LNCaP clone FGC (cell line): ENCODE measurements around the gene CCDC102A.

Experiments
- DNase-seq: peaks from one replicate; pipeline ENCODE4 v3.0.0-alpha.2; 2011; ENCODE audit warnings: low read depth
- H3K4me3 ChIP-seq: 2 replicates; pipeline ENCODE4 v1.5.1; 2011; ENCODE audit warnings: mild to moderate bottlenecking, low read depth, low read length, control low read depth
- TF ChIP-seq, protein P1 (sequence below): IDR thresholded peaks from 2 replicates; pipeline ENCODE4 v1.5.1; 2012; ENCODE audit warnings: mild to moderate bottlenecking; ENCODE audit not compliant: control insufficient read depth, insufficient read depth; ENCODE audit errors: extremely low read depth

CCDC102A gene

DNA sequence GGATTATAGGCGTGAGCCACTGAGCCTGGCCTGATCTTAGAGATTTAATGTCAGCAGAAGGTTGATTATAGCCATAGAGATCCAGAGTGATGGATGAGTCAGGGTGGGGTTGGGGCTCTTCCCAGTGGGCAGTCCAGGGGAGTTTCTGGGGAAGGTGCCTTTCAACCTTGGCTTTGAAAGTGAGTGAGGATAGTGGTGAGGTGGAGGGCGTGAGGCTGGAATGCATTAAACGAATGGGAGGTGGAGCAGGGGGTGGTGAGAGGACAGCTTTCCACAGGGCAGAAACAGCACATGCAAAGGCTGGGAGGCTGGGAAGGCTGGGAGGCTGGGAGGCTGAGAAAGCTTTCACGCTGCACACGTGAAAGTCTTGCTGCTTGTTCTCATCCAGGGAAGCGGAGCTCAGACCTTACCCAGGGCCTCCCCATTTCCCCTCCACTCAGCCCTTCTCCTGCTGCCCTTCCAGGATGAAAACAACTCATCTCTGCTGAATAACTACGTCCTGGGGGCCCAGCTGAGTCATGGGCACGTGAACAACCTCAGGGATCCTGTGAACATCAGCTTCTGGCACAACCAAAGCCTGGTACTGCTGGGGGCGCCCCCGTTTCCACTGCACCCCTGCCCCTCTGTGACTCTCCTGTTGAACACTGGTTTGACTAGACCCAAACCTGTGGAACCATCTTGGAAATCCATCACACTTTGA, 28.4 kb upstream of the CCDC102A start:
- no peak overlapping the region for H3K4me3 ChIP-seq
- TF ChIP-seq, protein P1, sequence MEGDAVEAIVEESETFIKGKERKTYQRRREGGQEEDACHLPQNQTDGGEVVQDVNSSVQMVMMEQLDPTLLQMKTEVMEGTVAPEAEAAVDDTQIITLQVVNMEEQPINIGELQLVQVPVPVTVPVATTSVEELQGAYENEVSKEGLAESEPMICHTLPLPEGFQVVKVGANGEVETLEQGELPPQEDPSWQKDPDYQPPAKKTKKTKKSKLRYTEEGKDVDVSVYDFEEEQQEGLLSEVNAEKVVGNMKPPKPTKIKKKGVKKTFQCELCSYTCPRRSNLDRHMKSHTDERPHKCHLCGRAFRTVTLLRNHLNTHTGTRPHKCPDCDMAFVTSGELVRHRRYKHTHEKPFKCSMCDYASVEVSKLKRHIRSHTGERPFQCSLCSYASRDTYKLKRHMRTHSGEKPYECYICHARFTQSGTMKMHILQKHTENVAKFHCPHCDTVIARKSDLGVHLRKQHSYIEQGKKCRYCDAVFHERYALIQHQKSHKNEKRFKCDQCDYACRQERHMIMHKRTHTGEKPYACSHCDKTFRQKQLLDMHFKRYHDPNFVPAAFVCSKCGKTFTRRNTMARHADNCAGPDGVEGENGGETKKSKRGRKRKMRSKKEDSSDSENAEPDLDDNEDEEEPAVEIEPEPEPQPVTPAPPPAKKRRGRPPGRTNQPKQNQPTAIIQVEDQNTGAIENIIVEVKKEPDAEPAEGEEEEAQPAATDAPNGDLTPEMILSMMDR: no peak
- no peak for DNase-seq

DNA sequence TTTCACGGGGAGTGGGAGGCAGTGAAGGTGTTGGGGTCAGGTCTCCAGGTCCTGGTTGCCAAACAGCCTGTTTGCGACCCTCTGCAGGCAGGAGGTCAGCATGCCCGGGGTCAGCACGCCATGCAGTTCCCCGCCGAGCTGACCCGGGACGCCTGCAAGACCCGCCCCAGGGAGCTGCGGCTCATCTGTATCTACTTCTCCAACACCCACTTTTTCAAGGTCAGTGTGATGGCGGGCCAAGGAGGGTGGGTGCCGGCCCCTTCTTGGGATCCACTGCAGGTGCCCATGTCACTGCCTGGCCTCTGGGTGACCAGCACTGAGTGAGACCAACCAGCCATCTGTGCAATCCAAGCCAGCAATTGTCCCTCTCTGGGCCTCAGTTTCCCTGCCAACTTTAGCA, 27.4 kb upstream of the CCDC102A start:
- TF ChIP-seq, protein P1: no peak
- no peak for DNase-seq
- no peak overlapping the region for H3K4me3 ChIP-seq

DNA sequence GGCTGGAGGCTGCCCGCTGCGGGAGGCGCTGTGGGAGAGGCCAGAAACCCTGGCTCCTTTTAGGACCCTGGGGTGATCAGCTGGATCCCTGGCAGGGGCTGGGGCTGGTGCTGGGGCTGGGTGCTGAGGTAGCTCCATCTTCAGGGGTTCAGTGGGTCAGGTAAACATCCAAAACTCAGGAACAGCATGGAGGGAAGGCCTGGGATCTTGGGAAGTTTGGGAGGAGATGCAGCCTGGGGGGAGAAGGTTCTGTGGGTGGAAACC, 27.0 kb upstream of the CCDC102A start:
- DNase-seq: no peak
- H3K4me3 ChIP-seq: no peak overlapping the region
- TF ChIP-seq, protein P1: no peak

DNA sequence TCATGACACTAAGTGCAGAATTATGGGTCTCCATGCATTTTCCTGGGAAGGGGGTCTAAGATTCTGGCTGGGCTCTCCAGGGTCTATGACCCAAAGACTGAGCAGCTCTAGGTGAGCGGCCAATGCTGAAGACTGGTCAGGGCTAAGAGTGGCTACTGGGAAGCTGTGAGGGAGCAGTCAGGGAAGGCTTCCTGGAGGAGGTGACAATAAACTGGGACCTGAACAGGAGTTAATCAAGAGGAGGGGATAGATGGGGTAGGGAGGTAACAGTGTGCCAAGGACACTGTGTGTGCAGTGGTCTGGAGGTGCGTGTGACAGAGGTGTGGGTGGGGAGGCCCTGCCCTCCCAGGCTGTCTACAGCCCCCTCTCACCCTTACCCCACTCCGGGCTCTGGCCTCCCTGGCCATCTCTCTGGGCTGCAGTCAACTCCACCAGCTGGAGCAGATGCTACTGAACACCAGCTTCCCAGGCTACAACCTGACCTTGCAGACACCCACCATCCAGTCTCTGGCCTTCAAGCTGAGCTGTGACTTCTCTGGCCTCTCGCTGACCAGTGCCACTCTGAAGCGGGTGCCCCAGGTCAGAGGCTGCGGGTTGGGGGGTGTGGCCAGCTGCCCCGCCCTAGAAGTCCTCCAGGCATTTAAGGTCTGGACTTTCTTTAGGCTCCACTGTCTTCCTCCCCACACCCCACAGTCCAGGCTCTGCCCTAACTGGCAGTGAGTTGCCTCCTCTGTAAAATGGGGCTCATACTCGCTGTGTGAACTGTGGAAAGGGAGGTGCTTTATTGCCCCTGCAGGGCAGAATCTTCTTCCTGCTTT, 26.5 kb upstream of the CCDC102A start:
- H3K4me3 ChIP-seq: no peak overlapping the region
- TF ChIP-seq, protein P1: no peak

DNA sequence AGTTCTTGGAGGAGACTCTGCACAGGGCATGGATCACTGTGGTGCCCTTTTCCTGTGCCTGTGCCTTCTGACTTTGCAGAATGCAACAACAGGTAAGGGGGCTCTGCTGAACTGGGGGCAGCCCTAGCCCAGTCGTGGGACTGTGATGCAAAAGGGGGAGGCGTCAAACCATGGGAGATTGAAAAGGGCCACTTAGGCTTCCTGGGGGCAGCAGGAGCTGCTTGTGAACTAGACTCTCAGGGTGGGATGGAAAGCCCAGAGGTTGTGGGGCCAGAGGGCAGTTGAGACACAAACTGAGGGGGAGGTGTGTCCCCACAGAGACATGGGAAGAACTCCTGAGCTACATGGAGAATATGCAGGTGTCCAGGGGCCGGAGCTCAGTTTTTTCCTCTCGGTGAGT, 25.7 kb upstream of the CCDC102A start:
- no peak for DNase-seq
- TF ChIP-seq, protein P1: no peak

More for the DNA sequence above, 26.5 kb upstream of the CCDC102A start:
- DNase-seq: no peak

DNA sequence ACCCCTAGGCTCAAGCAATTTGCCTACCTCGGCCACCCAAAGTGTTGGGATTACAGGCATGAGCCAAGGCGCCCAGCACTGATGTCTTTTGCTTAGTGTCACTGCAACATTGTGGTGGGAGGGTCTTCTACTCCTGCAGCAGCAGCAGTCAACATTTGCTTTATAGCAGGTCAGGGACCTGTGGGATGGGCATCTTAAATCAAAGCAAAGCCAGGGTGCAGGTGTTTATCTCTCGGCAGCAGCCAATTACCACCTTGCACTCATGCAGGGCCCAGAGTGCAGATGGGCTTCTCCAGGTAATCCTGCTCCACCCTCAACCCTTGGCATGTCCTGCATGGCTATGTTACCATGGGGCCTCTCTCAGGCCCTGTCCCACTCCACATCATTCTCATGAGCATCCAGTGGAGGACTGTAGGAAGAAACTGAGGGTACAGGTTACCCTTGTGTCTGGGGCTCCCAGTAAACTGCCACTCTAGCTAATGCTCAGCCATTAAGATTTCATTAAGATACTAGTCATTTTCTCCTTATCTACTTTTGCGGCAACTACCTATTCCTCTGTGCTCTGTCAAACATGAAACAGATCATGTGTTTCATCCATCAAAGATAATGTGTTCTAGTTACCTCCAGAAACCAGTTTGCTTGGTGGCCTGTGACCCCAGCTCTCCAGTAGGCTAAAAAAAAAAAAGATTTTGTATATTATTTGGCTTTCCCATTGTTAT, 22.9 kb upstream of the CCDC102A start:
- TF ChIP-seq, protein P1: no peak
- H3K4me3 ChIP-seq: no peak overlapping the region
- no peak for DNase-seq

More for the DNA sequence above, 25.7 kb upstream of the CCDC102A start:
- no peak overlapping the region for H3K4me3 ChIP-seq
